HCT116 (cell line): ENCODE data around the gene FOXO6.

Experiments
- RAD21 ChIP-seq: IDR thresholded peaks from 2 replicates; pipeline ENCODE4 v1.6.1; 2012; ENCODE audit warnings: low read depth, mild to moderate bottlenecking
- TCF7L2 ChIP-seq: IDR thresholded peaks from 2 replicates; pipeline ENCODE4 v1.7.0; 2011; ENCODE audit warnings: borderline replicate concordance, inconsistent platforms; ENCODE audit not compliant: insufficient read depth, insufficient read length; ENCODE audit errors: extremely low read depth
- TF ChIP-seq, protein P1 (sequence below): IDR thresholded peaks from 2 replicates; pipeline ENCODE4 v1.6.1; 2012; ENCODE audit warnings: low read depth

DNA sequence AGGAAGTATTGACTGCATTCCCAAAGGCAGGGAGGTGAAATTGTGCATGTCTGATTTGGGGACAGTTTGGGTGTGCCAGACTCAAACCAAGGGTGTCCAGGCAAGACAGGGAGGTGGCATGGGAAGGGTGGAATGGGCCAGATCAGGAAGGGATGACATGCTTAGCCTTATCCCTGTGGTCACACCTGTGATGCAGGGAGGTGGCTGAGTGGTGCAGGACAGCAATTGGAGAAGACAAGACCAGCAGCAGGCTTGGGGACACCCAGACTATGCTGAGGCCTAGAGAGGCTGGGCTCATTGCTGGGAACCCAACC, 4.0 kb downstream of the FOXO6 start:
- TF ChIP-seq TCF7L2, result no peak
- TF ChIP-seq RAD21, result no peak
- TF ChIP-seq, protein P1, sequence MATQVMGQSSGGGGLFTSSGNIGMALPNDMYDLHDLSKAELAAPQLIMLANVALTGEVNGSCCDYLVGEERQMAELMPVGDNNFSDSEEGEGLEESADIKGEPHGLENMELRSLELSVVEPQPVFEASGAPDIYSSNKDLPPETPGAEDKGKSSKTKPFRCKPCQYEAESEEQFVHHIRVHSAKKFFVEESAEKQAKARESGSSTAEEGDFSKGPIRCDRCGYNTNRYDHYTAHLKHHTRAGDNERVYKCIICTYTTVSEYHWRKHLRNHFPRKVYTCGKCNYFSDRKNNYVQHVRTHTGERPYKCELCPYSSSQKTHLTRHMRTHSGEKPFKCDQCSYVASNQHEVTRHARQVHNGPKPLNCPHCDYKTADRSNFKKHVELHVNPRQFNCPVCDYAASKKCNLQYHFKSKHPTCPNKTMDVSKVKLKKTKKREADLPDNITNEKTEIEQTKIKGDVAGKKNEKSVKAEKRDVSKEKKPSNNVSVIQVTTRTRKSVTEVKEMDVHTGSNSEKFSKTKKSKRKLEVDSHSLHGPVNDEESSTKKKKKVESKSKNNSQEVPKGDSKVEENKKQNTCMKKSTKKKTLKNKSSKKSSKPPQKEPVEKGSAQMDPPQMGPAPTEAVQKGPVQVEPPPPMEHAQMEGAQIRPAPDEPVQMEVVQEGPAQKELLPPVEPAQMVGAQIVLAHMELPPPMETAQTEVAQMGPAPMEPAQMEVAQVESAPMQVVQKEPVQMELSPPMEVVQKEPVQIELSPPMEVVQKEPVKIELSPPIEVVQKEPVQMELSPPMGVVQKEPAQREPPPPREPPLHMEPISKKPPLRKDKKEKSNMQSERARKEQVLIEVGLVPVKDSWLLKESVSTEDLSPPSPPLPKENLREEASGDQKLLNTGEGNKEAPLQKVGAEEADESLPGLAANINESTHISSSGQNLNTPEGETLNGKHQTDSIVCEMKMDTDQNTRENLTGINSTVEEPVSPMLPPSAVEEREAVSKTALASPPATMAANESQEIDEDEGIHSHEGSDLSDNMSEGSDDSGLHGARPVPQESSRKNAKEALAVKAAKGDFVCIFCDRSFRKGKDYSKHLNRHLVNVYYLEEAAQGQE, result no peak
